ENCODE results near the gene NEUROG3.
A peak's percentile ranks its signal among the peaks of the same experiment; 100 is the strongest.

The NEUROG3 gene

GRCh38 chr10:69573056-69573806 lies at the start of gene NEUROG3:
Gene NEUROG3, minus strand, starts transcription at chr10:69573422. Its CDS starts 379 bp downstream, at chr10:69573043.
- DNase-seq: peak; percentile 20 to 47

- no peak for DNase-seq
These were observed 47.4 kb upstream of the NEUROG3 start for GRCh38 chr10:69620625-69621024.

- no peak for DNase-seq
These were observed 46.4 kb upstream of the NEUROG3 start for GRCh38 chr10:69619626-69620025.

- DNase-seq: no peak
These were observed 45.5 kb upstream of the NEUROG3 start for GRCh38 chr10:69618746-69619145.

- DNase-seq: no peak
These were observed 43.1 kb upstream of the NEUROG3 start for GRCh38 chr10:69616358-69616757.

- no peak for DNase-seq
These were observed 40.9 kb upstream of the NEUROG3 start for GRCh38 chr10:69614130-69614529.

- no peak for DNase-seq
These were observed 39.5 kb upstream of the NEUROG3 start for GRCh38 chr10:69612760-69613159.

GRCh38 chr10:69609077-69609476 lies 35.9 kb upstream of the NEUROG3 start:
- no peak for DNase-seq

GRCh38 chr10:69600761-69601330 lies 27.6 kb upstream of the NEUROG3 start:
- DNase-seq: no peak

- DNase-seq: peak; percentile 22 to 34
These were observed 15.1 kb upstream of the NEUROG3 start for GRCh38 chr10:69588358-69588757.

- DNase-seq: no peak
These were observed 11.4 kb upstream of the NEUROG3 start for GRCh38 chr10:69584624-69585023.

- no peak for DNase-seq
These were observed 9.9 kb upstream of the NEUROG3 start for GRCh38 chr10:69583106-69583505.

GRCh38 chr10:69580435-69580834 lies 7.2 kb upstream of the NEUROG3 start:
- DNase-seq: no peak

GRCh38 chr10:69579464-69580060 lies 6.3 kb upstream of the NEUROG3 start:
- DNase-seq: no peak

- DNase-seq: no peak
These were observed 5.3 kb upstream of the NEUROG3 start for GRCh38 chr10:69578508-69578991.

- DNase-seq: no peak
These were observed 4.3 kb upstream of the NEUROG3 start for GRCh38 chr10:69577268-69578232.

- no peak for DNase-seq
These were observed 3.3 kb upstream of the NEUROG3 start for GRCh38 chr10:69576334-69577011.

GRCh38 chr10:69575164-69575722 lies 2.0 kb upstream of the NEUROG3 start:
- no peak for DNase-seq

- no peak for DNase-seq
These were observed 1.4 kb upstream of the NEUROG3 start for GRCh38 chr10:69574571-69574978.

GRCh38 chr10:69572159-69573055 lies 815 bp downstream of the NEUROG3 start:
- DNase-seq: peak in 1 of 2 experiments; percentile 47
